ENCODE measurements around the gene FGD2.

The FGD2 gene

GRCh38 chr6:37013516-37014491 is 8.3 kb downstream of the FGD2 start:
- no peak for DNase-seq (ENCODE audit: low read depth)
- TF ChIP-seq CTCF (conservative IDR thresholded peaks at IDR 0.05; ENCODE audit: control insufficient read depth, insufficient read depth, low read depth, low read length) = no peak
- H3K4me3 ChIP-seq (ENCODE audit: control insufficient read depth, low read depth, low read length) = no peak overlapping the region

- TF ChIP-seq CTCF (conservative IDR thresholded peaks at IDR 0.05; ENCODE audit: control insufficient read depth, insufficient read depth, low read depth, low read length) = no peak
- H3K4me3 ChIP-seq (ENCODE audit: control insufficient read depth, low read depth, low read length) = no peak overlapping the region
- no peak for DNase-seq (ENCODE audit: low read depth)
These were observed 9.2 kb downstream of the FGD2 start for GRCh38 chr6:37014667-37015066.

GRCh38 chr6:37015532-37015931 is 10.1 kb downstream of the FGD2 start:
- no peak overlapping the region for H3K4me3 ChIP-seq (ENCODE audit: control insufficient read depth, low read depth, low read length)
- no peak for TF ChIP-seq CTCF (conservative IDR thresholded peaks at IDR 0.05; ENCODE audit: control insufficient read depth, insufficient read depth, low read depth, low read length)
- no peak for DNase-seq (ENCODE audit: low read depth)

DNA sequence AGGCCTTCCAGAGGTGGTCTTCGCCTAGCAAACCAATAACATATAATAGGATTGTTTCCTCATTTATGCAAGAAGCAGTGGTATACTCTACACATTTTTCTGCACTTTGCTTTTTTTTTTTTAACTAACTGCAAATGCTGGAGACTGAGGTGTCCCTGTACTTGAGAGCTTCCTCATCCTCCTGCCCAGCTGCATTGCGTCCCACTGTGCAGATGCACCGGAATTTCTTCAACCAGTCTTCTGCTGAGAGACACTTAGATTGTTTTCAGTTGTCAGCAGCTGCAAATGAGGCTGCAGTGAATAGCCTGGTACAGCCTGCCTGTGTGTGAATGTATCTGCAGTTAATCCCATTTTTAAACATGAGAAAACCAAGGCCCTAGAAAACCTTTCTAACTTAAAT is 11.5 kb downstream of the FGD2 start:
- H3K4me3 ChIP-seq (ENCODE audit: control insufficient read depth, low read depth, low read length) = no peak overlapping the region
- TF ChIP-seq CTCF (conservative IDR thresholded peaks at IDR 0.05; ENCODE audit: control insufficient read depth, insufficient read depth, low read depth, low read length) = no peak
- DNase-seq (ENCODE audit: low read depth) = no peak

- TF ChIP-seq CTCF (conservative IDR thresholded peaks at IDR 0.05; ENCODE audit: control insufficient read depth, insufficient read depth, low read depth, low read length) = no peak
- DNase-seq (ENCODE audit: low read depth) = no peak
- no peak overlapping the region for H3K4me3 ChIP-seq (ENCODE audit: control insufficient read depth, low read depth, low read length)
These were observed 12.2 kb downstream of the FGD2 start for GRCh38 chr6:37017606-37018197.

DNA sequence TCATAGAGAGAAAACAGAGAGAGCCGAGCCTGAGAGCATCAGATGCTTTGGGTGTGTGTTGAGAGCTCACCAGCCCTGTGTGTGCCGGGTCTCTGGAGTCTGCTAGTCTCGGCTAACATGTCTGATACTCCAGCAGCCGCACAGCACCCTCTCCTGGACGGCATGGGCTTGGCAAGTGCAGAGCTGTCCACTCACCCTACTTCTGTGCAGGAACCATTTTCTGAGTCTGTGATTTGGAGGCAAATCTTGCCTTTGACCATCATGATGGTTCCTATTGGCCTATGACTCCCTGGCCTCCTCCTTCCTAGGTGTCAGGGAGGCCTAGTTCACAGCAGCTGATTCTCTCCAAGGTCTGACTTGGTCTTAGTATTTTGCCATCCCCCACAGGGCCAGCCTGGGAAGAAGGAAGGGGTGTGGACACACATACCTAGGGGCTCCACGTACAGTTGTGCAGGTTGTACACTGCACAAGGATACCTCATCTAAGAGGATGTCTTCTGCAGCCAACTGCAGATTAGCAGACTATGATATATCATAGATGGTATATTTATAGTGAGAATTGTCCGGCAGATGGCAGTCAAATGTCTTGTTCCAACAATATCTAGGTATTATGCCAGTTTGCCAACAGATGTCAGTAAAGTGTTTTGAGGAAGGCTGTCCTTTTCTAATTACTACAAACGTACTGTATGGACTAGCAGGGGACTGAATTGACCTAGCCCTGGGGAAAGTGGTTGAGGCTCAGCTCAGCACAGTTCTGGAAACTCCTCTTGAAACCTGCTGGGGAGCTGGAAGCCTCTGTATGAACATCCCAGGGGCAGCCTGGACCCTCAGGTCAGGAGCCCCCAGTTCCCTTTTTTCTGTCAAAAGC is 13.0 kb downstream of the FGD2 start:
- TF ChIP-seq CTCF (conservative IDR thresholded peaks at IDR 0.05; ENCODE audit: control insufficient read depth, insufficient read depth, low read depth, low read length) = peak; percentile 97
- H3K4me3 ChIP-seq (ENCODE audit: control insufficient read depth, low read depth, low read length) = no peak overlapping the region
- peak; percentile 86 for DNase-seq (ENCODE audit: low read depth)
